ENCODE measurements around the gene GABRA4. TPM values are rescaled to one million over a fixed set of nuclear protein-coding genes. Genes with fewer than 3 reads are reported as not detected.

The GABRA4 gene
- total and polyA plus RNA-seq, 10 of the 15 experiments (the other 5 are each of a cell fraction or from before 2014, with no cell fraction given): 0.69 to 14.6 (median 1.1) TPM

GRCh38 chr4:46947541-46947940 is 45.8 kb downstream of the GABRA4 start:
- Histone ChIP-seq H3K4me1 (ENCODE audit: control insufficient read depth, insufficient read depth, low read length) (no peaks in the 10 kb centered on the region), H3K36me3 (ENCODE audit: control insufficient read depth in 2 of 2, insufficient read depth in 2 of 2, low read length in 1 of 2) (no peaks in the 10 kb centered on the region), H3K4me3 (no peak overlapping the region), H3K9ac (ENCODE audit: control insufficient read depth, insufficient read depth, low read length) (no peak overlapping the region), H4K20me1 (ENCODE audit: control insufficient read depth, insufficient read depth) (no peaks in the 10 kb centered on the region), H3K79me2 (ENCODE audit: control insufficient read depth, insufficient read depth, low read length) (no peaks in the 10 kb centered on the region), H3K4me2 (ENCODE audit: control insufficient read depth, insufficient read depth) (no peak overlapping the region), H3K27ac (ENCODE audit: control insufficient read depth, insufficient read depth) (no peak overlapping the region), H3K27me3 (replicated peaks in 1 of 2; ENCODE audit: control insufficient read depth in 2 of 2, insufficient read depth in 2 of 2, low read length in 1 of 2) (no peaks in the 10 kb centered on the region), H3K9me3 (replicated peaks; ENCODE audit: control insufficient read depth, insufficient read depth, low read length) (no peaks in the 10 kb centered on the region), H2AFZ (ENCODE audit: control insufficient read depth, low read depth, low read length) (no peak overlapping the region)
- BruUV-seq (replicated peaks): no TSS peak
- intact Hi-C loops (cut with micrococcal nuclease; ENCODE audit: unreplicated experiment) (no loop called here), in situ Hi-C loops (cut with MboI) (no loop called here)
- 0% methylated on average over 2 of the region's 2 CpGs for WGBS (ENCODE audit: insufficient coverage, insufficient replicate concordance, low lambda C conversion rate, missing lambda C conversion rate)
- ChIA-PET RAD21 (ENCODE audit: unreplicated experiment) (no interaction called here), CTCF (interaction anchor here (6.5 kb wide), 1 partner anchor 8 kb away, joined by 41 read pairs; no protein-coding TSS in a partner anchor), SMC1A (ENCODE audit: uncharacterized antibody, unreplicated experiment) (interaction anchor here (2.8 kb wide), 1 partner anchor 11 kb away, joined by 9 read pairs; no protein-coding TSS in a partner anchor), POLR2A (interaction anchor here (0.7 kb wide), 1 partner anchor 87 kb away, joined by 3 read pairs; no protein-coding TSS in a partner anchor)
- TF ChIP-seq RCOR1 (conservative IDR thresholded peaks at IDR 0.05; ENCODE audit: low read depth, low read length): no peak
- no peak for TF ChIP-seq CREM (IDR thresholded peaks at IDR 0.05; ENCODE audit: low read depth)
- DNase-seq (ENCODE audit: low read depth, low spot score) (no peak), FAIRE-seq (no peak), ATAC-seq (no peak)

- no peak for DNase-seq (ENCODE audit: low read depth, low spot score)
- Histone ChIP-seq H4K20me1 (ENCODE audit: control insufficient read depth, insufficient read depth) (no peaks in the 10 kb centered on the region), H3K4me3 (no peak overlapping the region), H3K4me2 (ENCODE audit: control insufficient read depth, insufficient read depth) (no peak overlapping the region), H3K27ac (ENCODE audit: control insufficient read depth, insufficient read depth) (no peak overlapping the region), H3K79me2 (ENCODE audit: control insufficient read depth, insufficient read depth, low read length) (no peaks in the 10 kb centered on the region), H3K9me3 (replicated peaks; ENCODE audit: control insufficient read depth, insufficient read depth, low read length) (no peaks in the 10 kb centered on the region), H2AFZ (ENCODE audit: control insufficient read depth, low read depth, low read length) (no peak overlapping the region), H3K4me1 (ENCODE audit: control insufficient read depth, insufficient read depth, low read length) (no peaks in the 10 kb centered on the region), H3K27me3 (replicated peaks in 1 of 2; ENCODE audit: control insufficient read depth in 2 of 2, insufficient read depth in 2 of 2, low read length in 1 of 2) (no peaks in the 10 kb centered on the region), H3K9ac (ENCODE audit: control insufficient read depth, insufficient read depth, low read length) (no peak overlapping the region), H3K36me3 (ENCODE audit: control insufficient read depth in 2 of 2, insufficient read depth in 2 of 2, low read length in 1 of 2) (no peaks in the 10 kb centered on the region)
- POLR2A ChIA-PET: interaction anchor here (0.7 kb wide), 1 partner anchor 87 kb away, joined by 3 read pairs; no protein-coding TSS in a partner anchor
- BruUV-seq (replicated peaks): no TSS peak
- 12% methylated on average over 6 of the region's 6 CpGs for WGBS (ENCODE audit: insufficient coverage, insufficient replicate concordance, low lambda C conversion rate, missing lambda C conversion rate)
- intact Hi-C loops (cut with micrococcal nuclease; ENCODE audit: unreplicated experiment): no loop called here
- SMC1A ChIA-PET (ENCODE audit: uncharacterized antibody, unreplicated experiment): interaction anchor here (2.8 kb wide), 1 partner anchor 12 kb away, joined by 9 read pairs; no protein-coding TSS in a partner anchor
- no peak for ATAC-seq
- CTCF ChIA-PET: no interaction called here
- FAIRE-seq: no peak
- RAD21 ChIA-PET (ENCODE audit: unreplicated experiment): no interaction called here
- no peak for TF ChIP-seq LARP7 (IDR thresholded peaks at IDR 0.05)
- no peak for TF ChIP-seq RAD21 (IDR thresholded peaks at IDR 0.05; ENCODE audit: insufficient read depth, low read depth, low read length)
- no peak for TF ChIP-seq SIX5 (IDR thresholded peaks at IDR 0.05; ENCODE audit: low read depth, low read length, severe bottlenecking)
- no peak for TF ChIP-seq MAX (IDR thresholded peaks at IDR 0.05; ENCODE audit: low read depth, low read length)
- TF ChIP-seq MLLT1 (IDR thresholded peaks at IDR 0.05): no peak
- in situ Hi-C loops (cut with MboI): no loop called here
Measured at GRCh38 chr4:46946919-46947536, 46.4 kb downstream of the GABRA4 start.
